K562 (cell line): ENCODE measurements around the gene BOC. TPM values are rescaled to one million over a fixed set of nuclear protein-coding genes. Genes with fewer than 3 reads are reported as not detected.

Source experiments
- ATAC-seq: fragments of 200-7000 bp; cut with Tn5 transposase; 3 replicates; pipeline ENCODE4 v1.9.1; 2020; ENCODE audit warnings: moderate library complexity
- BruUV-seq: library from RNA; stranded (reverse); fragments of 400-500 nt; replicated peaks from 2 replicates; lab custom pipeline; 2021; lab: Mats Ljungman, UMichigan
- CTCF ChIA-PET: fragments of 300-600 bp; formaldehyde crosslinking; extraction: SDS; loops from one replicate; lab custom pipeline; 2021; ENCODE audit warnings: low intra/inter-chr PET ratio; lab: Yijun Ruan, JAX
- POLR2A ChIA-PET: fragments of 300-600, 350-650 bp; sonication (Branson Sonifier 250); formaldehyde crosslinking; extraction: SDS; loops from one replicate; lab custom pipeline; 2021; ENCODE audit warnings: antibody characterized with exemption, inconsistent platforms; lab: Yijun Ruan, JAX
- DNase-seq, 4 experiments: peaks; one replicate each; pipeline versions ENCODE4 v3.0.0 to v3.0.0-alpha.2; 2011 to 2018; ENCODE audit warnings: low spot score in 3 of 4, mixed read lengths in 3 of 4; ENCODE audit errors: extremely low read depth in 1 of 4
- FAIRE-seq: peaks from 2 replicates; lab custom pipeline; 2011; peaks lifted over from hg19 to GRCh38; lab: Jason Lieb, UNC
- H2AFZ ChIP-seq: 2 replicates; pipeline ENCODE4 v1.6.0; 2011; ENCODE audit warnings: low read depth, low read length, control low read depth, inconsistent platforms
- H3K27ac ChIP-seq: fragments of 200-600 bp; 3 replicates; pipeline ENCODE4 v1.8.0; 2011; ENCODE audit warnings: low read depth, mild to moderate bottlenecking, control low read depth, inconsistent platforms, low read length, moderate library complexity, mixed read lengths; ENCODE audit errors: extremely low read depth
- H3K27me3 ChIP-seq, 2 experiments: fragments of 300-600 bp in 1 of 2; 2 replicates in 1 of 2; 3 replicates in 1 of 2; pipeline versions ENCODE4 v1.6.0 to v1.8.0; 2011; ENCODE audit warnings: inconsistent platforms in 2 of 2, low read length in 2 of 2, mild to moderate bottlenecking in 1 of 2, mixed read lengths in 1 of 2, moderate library complexity in 1 of 2; ENCODE audit not compliant: control insufficient read depth in 2 of 2, insufficient read depth in 2 of 2
- H3K36me3 ChIP-seq: fragments of 300-600 bp; 3 replicates; pipeline ENCODE4 v1.8.0; 2011; ENCODE audit warnings: mild to moderate bottlenecking, low read length, inconsistent platforms; ENCODE audit not compliant: control insufficient read depth, insufficient read depth
- H3K4me1 ChIP-seq, 2 experiments: fragments of 200-600 bp in 1 of 2; replicated peaks in 1 of 2; 2 replicates in 1 of 2; 3 replicates in 1 of 2; pipeline versions ENCODE4 v1.5.1 to v1.8.0; 2011; ENCODE audit warnings: inconsistent platforms in 2 of 2, low read length in 2 of 2, mild to moderate bottlenecking in 1 of 2, mixed read lengths in 1 of 2, moderate library complexity in 1 of 2; ENCODE audit not compliant: control insufficient read depth in 2 of 2, insufficient read depth in 2 of 2
- H3K4me2 ChIP-seq: 2 replicates; pipeline ENCODE4 v1.6.1; 2011; ENCODE audit warnings: low read length, control low read depth, inconsistent platforms, mixed read lengths; ENCODE audit not compliant: insufficient read depth
- H3K4me3 ChIP-seq: fragments of 200-600 bp; sonication (generic), shearing (Covaris generic); 2 replicates; pipeline ENCODE4 v1.5.1; 2016; ENCODE audit warnings: control low read depth, inconsistent platforms
- H3K79me2 ChIP-seq: fragments of 200-600 bp; 3 replicates; pipeline ENCODE4 v1.8.0; 2011; ENCODE audit warnings: low read length, inconsistent platforms; ENCODE audit not compliant: control insufficient read depth, insufficient read depth
- H3K9ac ChIP-seq, 2 experiments: 2 replicates each; pipeline versions ENCODE4 v1.6.0 to v1.6.1; 2011; ENCODE audit warnings: low read depth in 2 of 2, low read length in 2 of 2, control low read depth in 1 of 2, inconsistent platforms in 1 of 2, mild to moderate bottlenecking in 1 of 2, mixed read lengths in 1 of 2; ENCODE audit not compliant: insufficient read depth in 1 of 2
- H3K9me1 ChIP-seq: one replicate; pipeline ENCODE4 v1.6.0; 2011; ENCODE audit warnings: inconsistent platforms, mild to moderate bottlenecking, low read length, moderate library complexity; ENCODE audit not compliant: control insufficient read depth, insufficient read depth
- H3K9me3 ChIP-seq: replicated peaks from 2 replicates; pipeline ENCODE4 v1.5.1; 2011; ENCODE audit warnings: low read depth, low read length, inconsistent platforms; ENCODE audit not compliant: control insufficient read depth, insufficient read depth
- H4K20me1 ChIP-seq: replicated peaks from 2 replicates; pipeline ENCODE4 v1.6.1; 2011; ENCODE audit warnings: low read length, inconsistent platforms, mixed read lengths; ENCODE audit not compliant: control insufficient read depth, insufficient read depth
- CCAR2 ChIP-seq: fragments of 200-400 bp; formaldehyde crosslinking; IDR thresholded peaks from 2 replicates; pipeline ENCODE4 v1.6.1; 2017; ENCODE audit warnings: mild to moderate bottlenecking, low read depth, low read length
- CHD7 ChIP-seq: fragments of 200-600 bp; sonication (generic); IDR thresholded peaks from one replicate; pipeline ENCODE4 v1.6.1; 2012; ENCODE audit warnings: mild to moderate bottlenecking, low read depth, low read length, inconsistent platforms
- FOXO4 ChIP-seq: fragments of 450-650 bp; formaldehyde crosslinking; IDR thresholded peaks from 2 replicates; pipeline ENCODE4 v1.4.0; 2020; ENCODE audit warnings: mild to moderate bottlenecking, moderate library complexity
- HNRNPLL ChIP-seq: fragments of 200-400 bp; formaldehyde crosslinking; IDR thresholded peaks from 2 replicates; pipeline ENCODE4 v1.6.1; 2017; ENCODE audit warnings: low read length, low read depth, mild to moderate bottlenecking; ENCODE audit not compliant: poor library complexity, severe bottlenecking
- IFI16 ChIP-seq: fragments of 250-450 bp; sonication (Bioruptor Pico); IDR thresholded peaks from 2 replicates; pipeline ENCODE4 v2.1.2; 2022; ENCODE audit warnings: mild to moderate bottlenecking, inconsistent platforms
- KLF6 ChIP-seq: fragments of 250-450 bp; sonication (Bioruptor Pico); IDR thresholded peaks from 2 replicates; pipeline ENCODE4 v1.4.0; 2020; ENCODE audit warnings: mild to moderate bottlenecking, moderate library complexity, borderline replicate concordance
- MTA3 ChIP-seq: fragments of 450-650 bp; formaldehyde crosslinking; IDR thresholded peaks from 2 replicates; pipeline ENCODE4 v1.6.1; 2017; ENCODE audit warnings: mild to moderate bottlenecking, borderline replicate concordance
- SMARCA5 ChIP-seq: fragments of 450-650 bp; IDR thresholded peaks from 2 replicates; pipeline ENCODE4 v1.6.1; 2016
- WGBS: fragments of 100-300 bp; shearing (Covaris generic); methylation state at CpG from one replicate; pipeline ENCODE4 v1.1.6; 2016; ENCODE audit warnings: low coverage, mixed read lengths; ENCODE audit not compliant: insufficient coverage; ENCODE audit errors: missing lambda C conversion rate; 5-methylcytosine and 5-hydroxymethylcytosine counted together
- in situ Hi-C: fragments of 300-500 bp; cut with MboI; formaldehyde crosslinking; loops from 4 replicates; pipeline ENCODE4 v1.15.0; 2018; ENCODE audit warnings: inconsistent platforms, mixed read lengths
- intact Hi-C: fragments of 100-400 bp; cut with micrococcal nuclease; formaldehyde crosslinking; loops from 2 replicates; pipeline ENCODE4 v1.14.2; 2022
- polyA plus RNA-seq, 8 experiments: library from polyadenylated mRNA; depleted of rRNA in 4 of 8; stranded (reverse) in 5 of 8; unstranded in 3 of 8; fragments of >200 nt; fragmentation: Nextera tagmentation in 2 of 8; fragmentation: Illumina TruSeq in 1 of 8; extraction: Ambion mirVana in 2 of 8; extraction: Trizol in 1 of 8; gene quantifications; 2 replicates each; pipeline versions ENCODE4 v1.2.1 to v1.2.3, GENCODE V29; 2011 to 2014; ENCODE audit warnings: inconsistent platforms in 1 of 8, missing spikeins in 1 of 8
- total RNA-seq, 7 experiments: library from RNA; depleted of rRNA in 6 of 7; stranded (reverse); fragments of >200 nt in 6 of 7; fragmentation: Illumina TruSeq in 2 of 7; extraction: Trizol in 2 of 7; gene quantifications; 2 replicates each; pipeline versions ENCODE4 v1.2.1 to v1.2.3, GENCODE V29; 2011 to 2021; ENCODE audit warnings: low replicate concordance in 1 of 7

The BOC gene
- total and polyA plus RNA-seq, 9 of the 15 experiments (the other 6 are each of a cell fraction or from before 2014, with no cell fraction given), result not detected

DNA sequence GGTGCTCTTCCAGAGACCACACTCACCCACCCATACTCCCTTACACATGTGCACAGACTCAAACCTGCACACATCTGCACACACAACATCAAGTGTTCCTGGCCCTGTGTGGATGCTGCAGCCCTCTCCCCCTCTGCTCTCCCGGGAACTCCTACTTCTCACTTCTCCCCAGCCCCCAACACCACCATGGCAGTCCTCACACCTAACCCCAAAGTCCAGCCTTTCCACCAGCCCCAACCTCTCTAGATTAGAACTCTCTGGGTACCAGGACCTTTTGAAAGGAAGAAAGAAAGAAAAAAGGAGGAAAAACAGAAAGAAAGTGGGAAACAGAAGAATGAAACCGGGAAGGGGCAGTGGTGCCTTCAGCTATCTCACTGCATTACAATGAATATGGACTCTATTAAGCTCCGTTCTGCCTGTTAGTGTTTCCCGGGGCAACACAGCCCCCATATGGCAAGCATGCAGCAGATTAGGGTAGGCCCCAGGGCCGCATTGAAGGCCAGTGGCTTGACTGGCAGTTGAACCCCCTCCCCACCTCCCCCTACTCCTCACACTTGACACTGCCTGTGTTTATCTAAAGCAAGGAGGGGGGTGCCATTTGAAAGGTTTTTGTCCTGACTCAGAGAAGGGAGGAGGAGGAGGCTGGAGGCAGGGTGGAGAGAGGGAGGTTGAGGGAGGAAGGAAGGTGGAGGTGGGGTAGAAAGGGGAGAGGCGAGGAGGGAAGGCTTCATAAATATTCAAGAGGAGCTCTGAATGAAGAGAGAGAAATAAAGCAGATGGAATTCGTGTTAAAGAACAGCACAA is 30.1 kb downstream of the BOC start:
- Histone ChIP-seq H3K27me3 (peaks cover 0 to 5% of the 10 kb centered on the region in 2 experiments; a peak in 1 of 5 replicates), H3K4me1 (no peaks in the 10 kb centered on the region), H3K79me2 (no peaks in the 10 kb centered on the region), H3K9ac (no peak overlapping the region), H2AFZ (no peak overlapping the region), H3K9me1 (no peaks in the 10 kb centered on the region), H3K36me3 (no peaks in the 10 kb centered on the region), H3K9me3 (no peaks in the 10 kb centered on the region), H3K4me2 (no peak overlapping the region), H3K27ac (no peak overlapping the region), H3K4me3 (no peak overlapping the region), H4K20me1 (no peaks in the 10 kb centered on the region)
- in situ Hi-C loops (no loop called here), intact Hi-C loops (no loop called here)
- no TSS peak for BruUV-seq
- ATAC-seq (no peak), DNase-seq (no peak), FAIRE-seq (no peak)
- 0% methylated on average over 4 of the region's 7 CpGs for WGBS
- POLR2A ChIA-PET, result no interaction called here
- CTCF ChIA-PET, result no interaction called here
- no peak for TF ChIP-seq KLF6 (CRISPR knock-in tag)
- no peak for TF ChIP-seq IFI16 (CRISPR knock-in tag)
- no peak for TF ChIP-seq SMARCA5
- no peak for TF ChIP-seq HNRNPLL
- TF ChIP-seq MTA3, result no peak
- no peak for TF ChIP-seq FOXO4 (CRISPR knock-in tag)
- TF ChIP-seq CHD7, result no peak
- no peak for TF ChIP-seq CCAR2
